Umbilical cord (tissue), 2 donors: ENCODE results near the gene NIPAL4. TPM values are rescaled to one million over a fixed set of nuclear protein-coding genes. Genes with fewer than 3 reads are reported as not detected.
A peak's percentile ranks its signal among the peaks of the same experiment; 100 is the strongest.

Source experiments
- DNase-seq: peaks from one replicate; pipeline ENCODE4 v3.0.0-alpha.2; 2015; ENCODE audit warnings: low spot score
- total RNA-seq: library from RNA; depleted of rRNA; stranded (reverse); fragments of >200 nt; gene quantifications from one replicate; pipeline ENCODE4 v1.2.3, GENCODE V29; 2014; ENCODE audit warnings: low replicate concordance; ENCODE audit not compliant: insufficient read depth

NIPAL4 gene
- total RNA-seq, 1 donor from 2014 or later, result 5.8 TPM

DNA sequence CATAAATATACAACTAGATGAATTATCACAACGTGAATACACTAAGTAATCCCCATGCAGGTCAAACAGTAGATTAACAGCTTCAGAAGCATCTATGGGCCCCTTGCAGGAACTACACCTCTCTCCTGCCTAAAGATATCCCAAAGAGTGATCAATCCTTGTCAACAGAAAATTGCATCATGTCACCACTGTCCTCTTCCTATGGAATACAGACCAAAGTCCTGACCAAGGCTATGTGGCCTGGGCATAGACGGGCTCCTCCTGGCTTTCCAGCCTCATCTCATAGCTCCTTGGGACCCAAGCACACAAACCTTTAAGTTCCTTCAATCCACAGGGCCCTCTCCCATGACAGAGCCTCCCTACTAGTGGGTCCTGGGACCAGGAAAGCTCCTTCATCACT is 25.3 kb downstream of the NIPAL4 start:
- no peak for DNase-seq

DNA sequence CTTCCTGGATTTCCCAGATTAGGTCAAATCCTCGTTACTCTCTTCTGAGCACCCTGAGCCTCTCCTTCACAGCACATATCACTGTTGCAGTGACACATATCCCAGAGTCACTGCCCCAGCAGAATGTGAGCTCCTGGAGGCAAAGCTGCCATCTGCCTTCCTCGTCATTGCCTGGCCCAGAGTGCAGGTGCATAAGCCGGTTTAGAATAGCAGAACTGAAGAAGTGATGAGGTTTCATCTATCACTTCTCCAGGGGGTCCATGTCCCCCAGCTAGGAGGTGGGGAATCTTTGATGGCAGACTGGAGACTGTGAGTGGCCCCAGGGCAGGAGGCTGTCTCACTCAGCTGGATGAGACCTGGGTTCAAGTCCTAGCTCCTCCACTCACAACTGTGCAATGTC is 25.8 kb downstream of the NIPAL4 start:
- DNase-seq, result no peak

DNA sequence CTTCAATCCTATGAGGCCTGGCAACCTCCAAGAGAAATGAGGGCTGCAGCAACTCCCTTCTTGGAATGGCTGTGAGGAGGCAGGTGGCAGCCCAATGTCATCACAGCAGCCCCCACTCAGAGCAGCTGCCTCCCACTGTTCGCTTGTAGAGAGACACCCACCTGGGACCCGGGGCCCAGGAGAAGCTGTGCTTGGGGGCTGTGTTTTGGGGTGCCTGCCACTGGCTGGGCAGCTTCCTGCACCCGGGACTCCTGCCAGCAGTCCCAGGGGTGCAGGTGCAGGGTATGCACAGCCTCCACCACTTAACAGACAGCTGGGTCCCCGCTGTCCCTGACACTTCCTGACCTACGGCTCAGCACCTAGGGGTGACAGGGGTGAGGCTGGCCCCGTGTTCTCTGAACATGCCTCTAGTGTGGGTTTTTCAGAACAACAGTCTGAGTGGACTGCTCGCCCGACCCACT is 26.2 kb downstream of the NIPAL4 start:
- no peak for DNase-seq

DNA sequence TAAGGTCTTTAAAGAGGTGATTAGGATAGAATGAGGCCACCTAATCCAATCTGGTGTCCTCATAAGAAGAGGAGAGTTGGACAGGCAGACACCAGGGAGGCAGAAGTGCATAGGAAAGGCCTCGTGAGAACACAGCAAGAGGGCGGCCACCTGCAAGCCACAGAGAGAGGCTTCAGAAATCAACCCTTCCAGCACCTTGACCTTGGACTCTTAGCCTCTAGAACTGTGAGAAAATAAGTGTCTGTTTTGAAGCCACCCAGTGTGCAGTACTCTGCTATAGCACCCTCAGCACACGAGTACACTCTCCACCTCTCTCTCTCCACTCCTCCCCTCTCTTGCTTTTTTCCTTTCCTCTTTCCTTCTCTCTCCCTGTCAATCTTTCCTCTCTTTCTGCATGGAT is 26.8 kb downstream of the NIPAL4 start:
- DNase-seq, result no peak

DNA sequence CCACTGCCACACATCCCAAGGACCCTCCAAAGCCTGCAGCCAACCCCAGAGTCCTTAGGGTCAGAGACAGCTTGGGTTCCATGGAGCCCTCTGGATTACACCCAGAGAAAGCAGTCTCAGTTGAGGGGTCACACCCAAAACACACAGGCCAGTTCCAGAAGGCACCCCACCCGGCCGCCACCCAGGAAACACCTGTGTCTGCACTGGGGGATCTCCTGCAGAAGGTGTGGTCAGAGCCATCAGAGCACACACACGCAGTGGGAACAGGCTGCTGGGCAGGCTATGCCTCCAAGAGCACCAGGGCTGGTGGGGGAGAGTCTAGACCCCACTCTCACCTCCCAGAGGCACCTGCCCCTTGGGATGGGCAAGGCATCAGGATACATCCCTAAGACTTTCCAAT is 27.3 kb downstream of the NIPAL4 start:
- DNase-seq, result no peak

DNA sequence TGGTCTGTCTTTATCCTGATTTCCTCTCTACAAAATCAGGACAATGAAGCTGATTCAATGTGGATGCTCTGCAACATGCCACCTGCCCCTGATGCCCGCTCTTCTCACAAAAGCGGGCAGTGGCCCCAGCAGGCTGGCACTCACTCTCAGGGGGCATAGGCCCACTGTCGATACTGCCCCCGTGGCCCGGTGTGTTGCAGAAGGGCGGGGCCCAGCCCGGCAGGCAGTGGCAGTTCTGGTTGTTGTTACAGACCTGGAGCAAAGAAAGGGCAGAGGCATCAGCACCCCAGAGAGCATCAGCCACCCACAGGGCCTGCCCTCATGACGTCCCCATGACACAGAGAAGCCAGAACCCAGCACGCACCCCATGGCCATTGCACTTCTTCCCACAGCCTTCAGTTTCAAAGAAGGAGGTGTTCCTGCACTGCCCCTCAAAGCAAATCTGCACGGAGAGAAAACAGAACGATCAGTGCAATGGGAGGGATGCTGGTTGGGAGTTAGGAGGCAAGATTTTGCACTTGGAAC is 31.5 kb downstream of the NIPAL4 start:
- no peak for DNase-seq

DNA sequence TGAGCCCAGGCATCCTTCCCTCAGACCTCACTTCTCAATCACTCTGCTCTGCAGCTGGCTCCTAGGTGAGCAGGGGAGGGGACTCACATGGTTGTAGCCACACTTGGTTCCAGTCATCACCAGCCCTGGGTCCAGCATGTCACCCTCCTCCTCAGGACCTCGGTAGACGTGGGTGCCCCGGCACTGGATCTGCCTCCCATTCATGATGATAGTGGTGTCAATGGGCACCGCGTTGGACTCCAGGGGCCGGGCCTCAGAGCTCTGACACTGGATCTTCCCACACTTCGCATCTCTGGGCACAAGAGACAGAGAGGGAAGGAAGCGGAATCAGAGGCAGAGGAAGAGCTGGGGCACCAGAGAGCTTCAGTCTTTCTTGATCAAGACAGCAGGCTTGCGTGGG is 32.9 kb downstream of the NIPAL4 start:
- no peak for DNase-seq

DNA sequence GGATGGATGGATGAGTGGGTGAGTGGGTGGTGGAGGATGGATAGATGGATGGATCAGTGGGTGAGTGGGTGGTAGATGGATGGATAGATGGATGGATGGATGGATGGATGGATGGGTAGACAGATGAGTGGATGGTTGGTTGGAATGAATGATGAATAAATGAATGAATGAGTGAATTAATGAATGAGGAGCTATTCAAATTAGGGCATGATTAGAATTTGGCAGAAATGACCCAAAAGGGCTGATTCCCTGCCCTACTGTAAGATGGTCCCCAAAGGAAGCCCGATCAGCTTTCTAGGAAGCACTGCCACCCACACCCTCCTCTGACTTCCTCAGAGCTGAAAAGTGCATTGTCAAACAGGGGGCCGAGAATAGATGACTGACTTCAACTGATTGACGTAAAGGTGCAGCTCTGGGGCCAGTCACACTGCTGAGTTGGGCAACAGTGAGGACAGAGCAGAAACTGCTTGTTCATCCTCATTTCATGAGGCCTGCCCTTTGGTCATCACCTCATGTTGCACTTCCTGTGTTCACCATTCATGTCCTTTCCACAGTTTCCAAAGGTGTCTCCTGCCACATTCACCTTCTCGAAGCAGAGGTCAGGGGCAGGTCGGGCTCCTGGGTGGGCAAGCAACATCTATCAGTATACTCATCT is 34.3 kb downstream of the NIPAL4 start:
- DNase-seq, result no peak

DNA sequence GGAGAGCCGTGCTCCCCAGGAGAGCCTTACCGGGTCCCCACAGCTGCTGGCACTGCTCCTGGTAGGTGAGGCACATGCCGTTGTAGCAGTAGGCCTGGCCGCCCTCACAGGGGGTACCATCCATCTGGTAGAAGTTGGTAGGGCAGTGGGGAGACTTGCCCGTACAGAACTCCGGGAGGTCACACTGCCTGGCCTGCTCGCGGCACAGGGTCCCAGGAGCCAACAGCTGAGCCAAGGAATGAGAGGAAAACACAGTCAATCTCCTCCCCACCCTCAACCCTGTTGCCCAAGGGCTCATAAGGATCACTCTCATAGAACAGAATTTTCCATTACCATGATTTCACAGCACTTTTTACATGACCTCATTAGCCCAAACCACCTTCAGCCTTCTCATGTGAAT is 36.9 kb downstream of the NIPAL4 start:
- no peak for DNase-seq

DNA sequence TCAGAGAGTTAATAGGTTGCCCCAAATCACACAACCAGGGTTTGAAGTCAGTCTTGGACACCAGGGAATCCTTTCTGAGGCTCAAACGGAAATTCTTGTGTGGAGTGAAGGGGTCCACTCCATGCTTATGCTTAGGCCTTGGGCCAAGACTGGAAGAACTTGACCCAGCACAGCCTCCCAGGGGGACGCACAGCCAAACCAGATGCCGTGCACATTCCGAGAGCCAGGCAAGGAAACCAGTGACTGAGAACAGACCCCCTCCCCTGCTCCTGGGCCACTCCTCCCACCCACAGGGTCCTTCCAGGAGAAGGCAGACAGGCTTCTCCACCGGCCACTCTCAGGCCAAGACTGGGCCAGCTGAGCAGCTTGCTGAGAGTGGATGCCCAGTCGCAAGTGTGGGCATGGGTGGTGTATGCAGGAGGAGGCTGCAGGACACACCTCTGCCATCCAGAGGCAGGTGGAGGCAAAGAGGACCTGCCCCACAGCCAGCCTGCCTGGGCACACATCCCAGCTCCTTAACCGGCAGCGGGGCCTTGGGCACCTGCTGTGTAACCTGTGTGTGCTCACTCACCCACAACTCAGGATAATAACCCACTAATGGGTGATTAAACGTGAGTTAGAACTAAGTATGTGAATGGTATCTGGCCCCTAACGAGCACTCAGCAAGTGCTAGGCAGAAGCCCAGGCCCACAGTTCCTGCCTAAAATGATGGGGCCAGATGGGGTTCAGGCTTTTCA is 38.0 kb downstream of the NIPAL4 start:
- no peak for DNase-seq

DNA sequence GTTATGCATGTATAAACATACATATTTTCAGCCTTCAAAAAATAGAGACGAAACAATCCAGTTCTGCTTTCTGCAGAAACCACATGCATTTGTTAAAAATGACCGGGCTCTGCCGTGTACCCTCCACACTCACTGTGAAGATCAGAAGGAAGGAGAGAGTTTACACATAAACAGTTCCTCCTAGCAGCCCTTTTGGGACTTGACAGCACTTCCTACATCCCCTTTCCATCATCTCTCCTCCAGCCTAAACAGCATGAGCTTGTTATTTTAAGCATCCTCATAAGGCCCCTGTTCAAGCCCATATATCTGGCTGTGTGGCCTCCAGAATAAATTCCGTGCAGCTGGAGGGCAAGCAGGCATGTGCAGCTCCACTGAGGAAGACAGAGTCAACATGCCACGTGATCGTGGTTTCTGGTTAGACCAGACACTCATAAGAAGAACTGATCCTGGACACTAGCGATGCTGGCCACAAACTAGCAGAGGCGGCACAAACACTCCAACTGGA is 42.2 kb downstream of the NIPAL4 start:
- DNase-seq, result peak; percentile 20

DNA sequence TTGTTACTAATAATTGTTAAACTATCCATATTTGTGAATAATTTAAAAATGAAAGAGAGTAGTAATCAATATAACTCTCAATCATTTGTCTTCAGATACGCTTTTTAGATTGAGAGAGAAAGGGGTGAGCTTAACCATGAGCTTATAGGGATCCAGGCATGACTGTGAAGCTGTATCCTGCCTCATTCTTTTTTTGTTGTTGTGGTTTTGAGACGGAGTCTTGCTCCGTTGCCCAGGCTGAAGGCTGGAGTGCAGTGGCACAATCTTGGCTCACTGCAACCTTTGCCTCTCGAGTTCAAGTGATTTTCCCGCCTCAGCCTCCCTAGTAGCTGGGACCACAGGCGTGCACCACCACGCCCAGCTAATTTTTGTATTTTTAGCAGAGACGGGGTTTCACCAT is 44.0 kb downstream of the NIPAL4 start:
- no peak for DNase-seq

DNA sequence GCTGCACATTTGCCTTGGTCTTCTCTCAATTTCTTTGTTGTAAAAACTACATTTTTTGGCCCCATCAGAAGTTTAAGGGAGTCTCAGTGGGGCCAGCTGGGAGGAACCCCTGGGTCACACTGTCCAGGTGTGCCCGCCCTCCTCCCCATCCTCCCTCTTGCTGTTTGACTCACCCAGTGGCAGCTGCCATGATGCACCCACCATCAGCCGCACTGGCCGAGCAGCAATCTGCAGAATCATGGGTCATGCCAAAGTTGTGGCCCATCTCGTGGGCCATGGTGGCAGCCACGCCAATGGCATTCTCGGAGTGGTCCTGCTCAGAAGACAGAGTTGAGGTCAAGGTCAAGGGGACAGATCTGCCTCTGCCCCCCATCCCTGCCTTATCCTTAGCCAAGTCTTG is 45.5 kb downstream of the NIPAL4 start:
- no peak for DNase-seq

DNA sequence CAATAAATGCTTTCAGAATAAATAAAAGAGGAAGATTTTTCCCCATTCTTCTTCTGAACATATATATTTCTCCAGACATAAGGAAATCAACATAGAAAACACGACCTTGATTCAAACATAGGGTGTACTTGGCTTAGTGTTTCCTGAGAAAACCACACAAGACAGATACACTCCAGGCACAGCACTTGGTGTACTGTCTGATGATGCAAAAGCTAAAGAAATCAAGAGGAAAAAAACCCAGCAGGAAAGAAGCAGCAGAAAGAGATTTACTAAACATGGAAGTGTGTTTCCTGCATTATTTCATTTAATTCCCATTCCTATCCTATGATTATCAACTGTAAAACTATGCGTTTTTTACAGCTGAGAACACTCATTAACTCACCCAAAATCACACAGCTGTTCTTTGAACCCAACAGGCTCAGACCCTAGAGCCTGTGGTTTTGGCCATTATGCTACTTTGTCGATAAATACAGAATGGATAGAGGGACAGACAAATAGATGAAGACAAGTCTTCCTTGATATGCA is 46.1 kb downstream of the NIPAL4 start:
- DNase-seq, result no peak

DNA sequence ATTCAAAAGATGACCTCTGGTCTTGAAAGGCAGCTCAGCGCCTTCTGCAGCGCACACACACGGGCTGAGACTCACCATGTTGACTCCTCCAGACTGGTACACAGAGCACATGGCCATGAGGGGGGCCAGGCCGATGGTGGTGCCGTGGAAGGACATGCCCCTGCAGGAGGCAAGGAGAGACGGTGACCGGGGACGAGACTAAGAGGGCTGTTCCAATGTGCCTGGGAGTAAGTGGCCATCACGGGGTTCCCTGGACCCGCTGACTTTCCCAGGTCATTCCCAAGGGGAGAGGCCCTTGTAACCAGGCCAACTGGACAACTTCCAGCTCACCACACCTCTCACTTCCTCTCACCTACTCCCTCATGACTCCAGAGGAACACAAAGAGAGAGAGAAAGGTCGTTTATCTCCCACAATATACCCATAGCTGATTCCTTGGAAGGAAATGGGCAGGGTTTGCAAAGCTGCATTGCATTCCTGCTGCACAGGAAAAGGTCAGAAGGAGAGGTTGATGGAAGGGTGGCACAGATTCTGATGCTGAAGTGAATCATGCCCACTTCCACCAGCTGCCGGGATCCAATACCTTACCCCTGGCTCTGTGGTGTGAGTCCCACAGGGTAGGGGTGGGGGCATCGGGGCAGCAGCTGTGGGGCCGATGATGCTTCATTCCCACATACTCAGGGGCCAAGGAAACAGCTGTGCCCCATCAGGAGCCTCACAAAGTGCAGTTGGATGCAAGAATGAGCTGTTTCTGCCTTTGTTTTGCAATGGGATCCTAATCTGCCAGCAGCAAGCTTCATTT is 47.2 kb downstream of the NIPAL4 start:
- DNase-seq, result no peak

DNA sequence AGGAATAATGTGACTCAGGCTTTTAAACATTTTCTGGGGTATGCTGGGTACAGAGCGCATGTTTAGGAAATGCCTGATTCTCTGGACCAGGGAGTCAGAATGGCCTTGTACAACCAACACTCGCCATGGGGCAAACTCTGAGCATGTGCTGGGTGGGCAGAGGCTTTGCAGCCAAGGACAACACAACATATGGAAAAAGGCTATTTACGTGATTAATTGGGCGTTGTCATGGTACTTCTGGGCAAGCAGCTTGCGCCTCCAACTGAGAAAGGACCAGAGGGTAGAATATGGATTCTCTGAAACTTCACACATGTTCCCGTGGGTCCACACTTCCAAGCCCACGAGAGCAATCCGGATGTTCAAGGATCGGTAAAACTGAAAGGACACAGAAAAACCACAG is 49.1 kb downstream of the NIPAL4 start:
- DNase-seq, result no peak

DNA sequence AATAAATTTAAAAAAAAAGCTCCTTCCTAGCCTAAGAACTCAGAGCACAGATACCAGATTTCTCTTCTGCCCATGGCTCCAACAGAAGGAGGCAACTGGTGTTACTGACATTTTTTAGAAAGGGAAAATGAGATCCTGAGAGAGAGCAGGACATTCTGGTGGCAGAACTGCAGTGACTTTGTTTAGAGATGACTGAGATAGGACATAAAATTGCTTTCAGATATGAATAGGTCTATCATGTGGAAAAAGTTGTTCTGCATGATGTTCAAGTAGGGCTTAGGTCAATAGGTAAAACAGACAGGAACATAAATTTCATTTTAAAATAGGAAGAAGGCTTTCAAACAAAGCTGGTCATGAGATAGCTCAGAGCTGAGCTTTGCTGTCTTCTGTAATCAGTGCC is 49.6 kb downstream of the NIPAL4 start:
- DNase-seq, result no peak

DNA sequence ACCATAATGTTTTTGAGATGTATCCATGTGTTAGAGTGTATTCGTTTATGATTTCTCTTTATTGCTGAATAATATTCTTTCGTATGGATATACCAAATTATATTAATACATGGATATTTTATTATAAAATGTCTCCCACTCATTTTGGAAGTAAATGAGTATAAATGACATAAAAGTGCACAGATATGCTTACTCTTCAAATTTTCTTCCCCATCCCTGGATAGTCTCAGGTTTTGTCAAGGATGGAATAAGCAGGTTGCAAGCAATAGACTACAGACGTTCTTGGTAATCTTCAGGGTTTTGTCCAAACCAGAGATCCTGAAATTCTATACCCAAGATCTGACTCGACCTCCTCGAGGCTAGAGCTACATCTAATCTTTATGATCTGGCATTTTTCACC is 50.7 kb downstream of the NIPAL4 start:
- DNase-seq, result no peak

DNA sequence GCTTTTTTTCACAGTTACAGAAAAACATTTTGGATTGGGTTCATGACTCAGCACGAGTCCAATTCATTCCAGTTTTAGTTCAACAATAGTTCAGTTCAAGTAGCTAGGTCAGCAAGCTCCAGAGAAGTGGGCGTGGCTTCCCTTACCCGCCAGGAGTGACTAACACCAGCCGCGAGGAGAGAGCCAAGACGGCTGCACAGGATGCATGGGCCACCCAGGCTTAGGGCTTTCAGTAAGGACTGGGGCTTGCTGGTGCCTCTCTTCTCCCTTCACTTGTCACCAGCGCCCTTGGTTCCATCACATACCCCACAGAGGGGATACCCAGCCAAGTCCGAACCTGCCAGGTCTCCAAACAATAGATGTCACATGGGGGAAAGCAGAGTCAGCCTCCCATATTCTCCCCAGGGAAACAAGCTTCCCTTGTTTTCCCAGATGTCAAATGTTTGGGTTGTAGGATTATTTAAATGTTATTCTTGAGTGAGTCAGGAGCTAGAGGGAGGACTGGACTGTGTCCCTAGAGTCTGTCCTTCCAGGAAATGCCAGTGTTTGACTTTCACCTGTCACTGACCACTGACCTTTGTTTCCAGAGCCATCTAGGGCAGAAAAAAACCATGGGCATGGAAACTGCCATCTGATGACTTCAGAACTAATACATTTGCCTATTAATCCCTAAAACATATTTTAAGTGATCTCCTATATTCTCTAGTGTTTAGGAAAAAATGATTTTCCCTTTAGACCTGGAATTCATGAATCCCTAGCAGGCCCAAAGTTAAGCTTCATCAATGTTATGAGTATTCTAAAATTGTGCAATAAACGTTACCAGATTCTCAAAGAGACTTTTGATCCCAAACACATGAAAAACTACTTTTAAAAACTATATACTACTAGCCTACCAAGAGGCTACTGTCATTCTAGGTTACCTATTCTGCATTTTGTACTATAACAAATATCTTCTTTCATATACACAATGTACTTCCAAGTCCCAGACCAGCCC is 51.9 kb downstream of the NIPAL4 start:
- DNase-seq, result peak; percentile 55

DNA sequence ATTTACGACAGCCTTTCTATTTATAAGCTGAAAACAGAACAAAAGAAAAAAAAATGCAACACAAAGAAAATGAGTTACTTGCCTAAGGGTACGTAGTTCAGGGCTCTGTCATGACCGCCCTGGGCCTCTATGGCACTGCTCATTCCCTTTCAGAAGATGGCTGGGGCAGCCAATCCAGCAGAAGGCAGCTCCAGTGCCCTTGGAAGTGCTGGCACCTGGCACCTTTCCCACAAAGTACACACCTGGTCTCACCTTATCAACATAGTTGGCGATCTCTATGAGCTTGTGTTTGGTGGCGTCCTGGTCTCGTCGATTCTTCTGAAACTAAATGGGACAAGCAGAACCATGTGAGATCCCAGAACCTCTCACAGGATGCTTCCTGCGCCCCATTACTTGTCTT is 53.2 kb downstream of the NIPAL4 start:
- no peak for DNase-seq

DNA sequence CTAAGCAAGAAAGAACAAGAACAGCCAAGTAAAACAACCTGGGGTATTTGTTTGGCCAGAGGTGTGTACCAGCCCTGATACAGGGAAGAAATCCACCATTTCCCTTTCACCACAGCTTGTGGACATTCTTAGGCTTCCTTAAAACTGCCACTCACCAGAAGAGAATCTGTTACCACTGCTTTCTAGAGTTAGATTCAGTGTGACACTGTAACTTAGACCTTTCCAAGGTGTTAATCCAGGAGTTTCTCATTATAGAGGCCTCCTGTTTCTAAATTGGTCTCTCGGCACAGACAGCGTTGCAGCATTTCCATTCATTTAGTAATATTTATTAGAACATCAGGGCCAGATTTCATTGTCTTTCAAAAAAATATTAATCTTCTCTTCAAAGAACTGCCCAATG is 55.0 kb downstream of the NIPAL4 start:
- no peak for DNase-seq
